Endothelial cell of umbilical vein (primary cell): Measurements from ENCODE around the gene LRP1B. TPM values are rescaled to one million over a fixed set of nuclear protein-coding genes. Genes with fewer than 3 reads are reported as not detected.

Experiments
- BruUV-seq: library from RNA; stranded (reverse); fragments of 400-500 nt; replicated peaks from 2 replicates; lab custom pipeline; 2021; lab: Mats Ljungman, UMichigan
- CTCF ChIA-PET: fragments of 300-600, 350-600 bp; sonication (Branson Sonifier 250); formaldehyde crosslinking; loops from one replicate; lab custom pipeline; 2021; ENCODE audit warnings: antibody characterized with exemption, inconsistent platforms; lab: Charles Lee
- POLR2A ChIA-PET: fragments of 300-600, 350-600 bp; sonication (Branson Sonifier 250); formaldehyde crosslinking; loops from one replicate; lab custom pipeline; 2021; ENCODE audit warnings: antibody characterized with exemption, inconsistent platforms; lab: Charles Lee
- DNase-seq: peaks from one replicate; pipeline ENCODE4 v3.0.0-alpha.2; 2011; ENCODE audit warnings: low read depth, low spot score
- FAIRE-seq: peaks from 2 replicates; lab custom pipeline; 2011; peaks lifted over from hg19 to GRCh38; lab: Jason Lieb, UNC
- H2AFZ ChIP-seq: 2 replicates; pipeline ENCODE4 v1.6.0; 2012; ENCODE audit warnings: low read depth, low read length, control low read depth, inconsistent platforms
- H3K27ac ChIP-seq: 2 replicates; pipeline ENCODE4 v1.5.1; 2011; ENCODE audit warnings: low read depth, mild to moderate bottlenecking, control low read depth, low read length, moderate library complexity; ENCODE audit not compliant: insufficient read depth
- H3K27me3 ChIP-seq, 2 experiments: 2 replicates each; pipeline versions ENCODE4 v1.6.0 to v1.6.1; 2011; ENCODE audit warnings: low read length in 2 of 2, mixed read lengths in 1 of 2; ENCODE audit not compliant: control insufficient read depth in 2 of 2, insufficient read depth in 2 of 2
- H3K36me3 ChIP-seq, 2 experiments: 2 replicates in 1 of 2; 3 replicates in 1 of 2; pipeline ENCODE4 v1.5.1; 2011; ENCODE audit warnings: low read length in 2 of 2, mild to moderate bottlenecking in 1 of 2, moderate library complexity in 1 of 2; ENCODE audit not compliant: control insufficient read depth in 2 of 2, insufficient read depth in 2 of 2; ENCODE audit errors: extremely low read depth in 1 of 2
- H3K4me1 ChIP-seq: 3 replicates; pipeline ENCODE4 v1.5.1; 2011; ENCODE audit warnings: mild to moderate bottlenecking, low read length; ENCODE audit not compliant: control insufficient read depth, insufficient read depth; ENCODE audit errors: extremely low read depth
- H3K4me2 ChIP-seq: 2 replicates; pipeline ENCODE4 v1.6.1; 2011; ENCODE audit warnings: low read length, control low read depth, mixed read lengths; ENCODE audit not compliant: insufficient read depth
- H3K4me3 ChIP-seq, 3 experiments: fragments of 200-600 bp in 1 of 3; sonication (generic), shearing (Covaris generic) in 1 of 3; replicated peaks in 1 of 3; 2 replicates each; pipeline ENCODE4 v1.5.1; 2011 to 2016; ENCODE audit warnings: control low read depth in 3 of 3, low read length in 3 of 3, mild to moderate bottlenecking in 2 of 3, inconsistent platforms in 1 of 3, low read depth in 1 of 3, moderate library complexity in 1 of 3; ENCODE audit not compliant: insufficient read depth in 1 of 3
- H3K79me2 ChIP-seq: 2 replicates; pipeline ENCODE4 v1.6.0; 2012; ENCODE audit warnings: low read length, inconsistent platforms; ENCODE audit not compliant: control insufficient read depth, insufficient read depth
- H3K9ac ChIP-seq: replicated peaks from 2 replicates; pipeline ENCODE3; 2011; ENCODE audit warnings: low read length, control low read depth; ENCODE audit not compliant: insufficient read depth; ENCODE audit errors: extremely low read depth
- H3K9me1 ChIP-seq: replicated peaks from 3 replicates; pipeline ENCODE4 v1.6.0; 2011; ENCODE audit warnings: mild to moderate bottlenecking, low read length; ENCODE audit not compliant: control insufficient read depth, insufficient read depth; ENCODE audit errors: extremely low read depth
- H3K9me3 ChIP-seq: replicated peaks from 2 replicates; pipeline ENCODE4 v1.5.1; 2012; ENCODE audit warnings: low read length, inconsistent platforms; ENCODE audit not compliant: control insufficient read depth, insufficient read depth
- H4K20me1 ChIP-seq: replicated peaks from 2 replicates; pipeline ENCODE3; 2011; ENCODE audit warnings: mild to moderate bottlenecking, low read length; ENCODE audit not compliant: control insufficient read depth, insufficient read depth; ENCODE audit errors: extremely low read depth
- EZH2 ChIP-seq: IDR thresholded peaks from 2 replicates; pipeline ENCODE4 v1.6.1; 2012; ENCODE audit warnings: borderline replicate concordance, low read depth, mild to moderate bottlenecking, moderate library complexity, low read length, inconsistent platforms; ENCODE audit not compliant: severe bottlenecking
- FOS ChIP-seq: IDR thresholded peaks from 2 replicates; pipeline ENCODE4 v1.6.1; 2011; ENCODE audit warnings: mild to moderate bottlenecking, low read length, moderate library complexity, borderline replicate concordance; ENCODE audit not compliant: insufficient read depth
- GATA2 ChIP-seq: IDR thresholded peaks from 2 replicates; pipeline ENCODE4 v1.7.0; 2011; ENCODE audit warnings: low read depth, mild to moderate bottlenecking, moderate library complexity, mixed read lengths, low read length; ENCODE audit not compliant: insufficient read length, insufficient read depth
- JUN ChIP-seq: IDR thresholded peaks from 2 replicates; pipeline ENCODE4 v1.6.1; 2011; ENCODE audit warnings: borderline replicate concordance, low read depth; ENCODE audit not compliant: insufficient read length, insufficient read depth
- MYC ChIP-seq: IDR thresholded peaks from one replicate; pipeline ENCODE4 v1.6.1; 2011; ENCODE audit warnings: mild to moderate bottlenecking, low read depth, low read length
- POLR2A ChIP-seq: IDR thresholded peaks from 2 replicates; pipeline ENCODE4 v1.6.1; 2012; ENCODE audit warnings: low read depth, mild to moderate bottlenecking, control low read depth, low read length
- POLR2AphosphoS5 ChIP-seq: IDR thresholded peaks from 2 replicates; pipeline ENCODE4 v1.6.1; 2012; ENCODE audit warnings: low read depth, mild to moderate bottlenecking, control low read depth, low read length, moderate library complexity; ENCODE audit not compliant: insufficient read depth
- dilution Hi-C: fragments of 300-500 bp; cut with MboI; formaldehyde crosslinking; loops from one replicate; pipeline ENCODE4 v1.15.0; 2019; ENCODE audit warnings: low sequenced_read_pairs; ENCODE audit not compliant: extremely low pct_ligation_motif_present
- intact Hi-C: fragments of 100-400 bp; cut with micrococcal nuclease; formaldehyde crosslinking; loops from one replicate; pipeline ENCODE4 v1.10.0; 2022
- polyA plus RNA-seq, 4 experiments: library from polyadenylated mRNA; depleted of rRNA in 3 of 4; stranded (reverse) in 3 of 4; unstranded in 1 of 4; fragments of >200 nt; gene quantifications; 2 replicates each; pipeline versions ENCODE4 v1.2.1 to v1.2.3, GENCODE V29; 2011 to 2012; ENCODE audit warnings: missing spikeins in 1 of 4
- total RNA-seq: library from RNA; stranded (reverse); gene quantifications from 2 replicates; pipeline ENCODE4 v1.2.3, GENCODE V29; 2021
- TF ChIP-seq, protein P1 (sequence below): IDR thresholded peaks from 2 replicates; pipeline ENCODE4 v1.6.1; 2011; ENCODE audit not compliant: insufficient read depth, insufficient read length
- TF ChIP-seq, protein P2 (sequence below), 2 donors: IDR thresholded peaks; 1 replicate in 1 of 2; 2 replicates in 1 of 2; pipeline ENCODE4 v1.5.1; 2011; ENCODE audit warnings: low read length in 2 of 2, mild to moderate bottlenecking in 2 of 2, moderate library complexity in 2 of 2, control low read depth in 1 of 2, inconsistent platforms in 1 of 2, low read depth in 1 of 2; ENCODE audit not compliant: insufficient read depth in 1 of 2; ENCODE audit errors: extremely low read depth in 1 of 2

The LRP1B gene
- total and polyA plus RNA-seq, 2 donors (not counting 3 experiments of a cell fraction or from before 2014, with no cell fraction given), result 0.03 to 0.07 TPM

GRCh38 chr2:141618457-141618856, 512.4 kb downstream of the LRP1B start:
- dilution Hi-C loops, result no loop called here
- DNase-seq (no peak), FAIRE-seq (no peak)
- H3K9me3 ChIP-seq, result no peaks in the 10 kb centered on the region
- no peaks in the 10 kb centered on the region for H3K4me1 ChIP-seq
- H3K4me2 ChIP-seq, result no peak overlapping the region
- POLR2A ChIA-PET, result no interaction called here
- no TSS peak for BruUV-seq
- H3K9me1 ChIP-seq, result no peaks in the 10 kb centered on the region
- TF ChIP-seq FOS, result no peak
- TF ChIP-seq, protein P1, sequence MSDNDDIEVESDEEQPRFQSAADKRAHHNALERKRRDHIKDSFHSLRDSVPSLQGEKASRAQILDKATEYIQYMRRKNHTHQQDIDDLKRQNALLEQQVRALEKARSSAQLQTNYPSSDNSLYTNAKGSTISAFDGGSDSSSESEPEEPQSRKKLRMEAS, result no peak
- TF ChIP-seq POLR2AphosphoS5, result no peak
- TF ChIP-seq JUN, result no peak
- no peak for TF ChIP-seq EZH2
- TF ChIP-seq GATA2, result no peak
- TF ChIP-seq POLR2A, result no peak
- no peak for TF ChIP-seq MYC
- TF ChIP-seq, protein P2, sequence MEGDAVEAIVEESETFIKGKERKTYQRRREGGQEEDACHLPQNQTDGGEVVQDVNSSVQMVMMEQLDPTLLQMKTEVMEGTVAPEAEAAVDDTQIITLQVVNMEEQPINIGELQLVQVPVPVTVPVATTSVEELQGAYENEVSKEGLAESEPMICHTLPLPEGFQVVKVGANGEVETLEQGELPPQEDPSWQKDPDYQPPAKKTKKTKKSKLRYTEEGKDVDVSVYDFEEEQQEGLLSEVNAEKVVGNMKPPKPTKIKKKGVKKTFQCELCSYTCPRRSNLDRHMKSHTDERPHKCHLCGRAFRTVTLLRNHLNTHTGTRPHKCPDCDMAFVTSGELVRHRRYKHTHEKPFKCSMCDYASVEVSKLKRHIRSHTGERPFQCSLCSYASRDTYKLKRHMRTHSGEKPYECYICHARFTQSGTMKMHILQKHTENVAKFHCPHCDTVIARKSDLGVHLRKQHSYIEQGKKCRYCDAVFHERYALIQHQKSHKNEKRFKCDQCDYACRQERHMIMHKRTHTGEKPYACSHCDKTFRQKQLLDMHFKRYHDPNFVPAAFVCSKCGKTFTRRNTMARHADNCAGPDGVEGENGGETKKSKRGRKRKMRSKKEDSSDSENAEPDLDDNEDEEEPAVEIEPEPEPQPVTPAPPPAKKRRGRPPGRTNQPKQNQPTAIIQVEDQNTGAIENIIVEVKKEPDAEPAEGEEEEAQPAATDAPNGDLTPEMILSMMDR (IDR thresholded peaks at IDR 0.05; ENCODE audit: extremely low read depth in 1 of 2, insufficient read depth in 1 of 2, low read depth in 1 of 2, low read length in 2 of 2), result no peak
- H3K36me3 ChIP-seq, result no peaks in the 10 kb centered on the region
- no peaks in the 10 kb centered on the region for H3K27me3 ChIP-seq
- no peak overlapping the region for H2AFZ ChIP-seq
- H3K79me2 ChIP-seq, result no peaks in the 10 kb centered on the region
- no peaks in the 10 kb centered on the region for H4K20me1 ChIP-seq
- CTCF ChIA-PET, result interaction anchor here (2.8 kb wide), 1 partner anchor 8 kb away, joined by 10 read pairs; no protein-coding TSS in a partner anchor
- H3K9ac ChIP-seq, result no peak overlapping the region
- H3K4me3 ChIP-seq, result no peak overlapping the region
- H3K27ac ChIP-seq, result no peak overlapping the region
- intact Hi-C loops, result loop anchor here (10.0 kb wide), 1 partner anchor 224 kb away; no protein-coding TSS in a partner anchor
